Measurements from ENCODE around the gene ZFP91.

Gene ZFP91

GRCh38 chr11:58582437-58582836 lies 3.6 kb downstream of the ZFP91 start:
- DNase-seq (ENCODE audit: low spot score): no peak

GRCh38 chr11:58586998-58587397 lies 8.1 kb downstream of the ZFP91 start:
- no peak for DNase-seq (ENCODE audit: low spot score)

GRCh38 chr11:58591659-58592058 lies 12.8 kb downstream of the ZFP91 start:
- no peak for DNase-seq (ENCODE audit: low spot score)

GRCh38 chr11:58592760-58593472 lies 14.1 kb downstream of the ZFP91 start:
- DNase-seq (ENCODE audit: low spot score): no peak

GRCh38 chr11:58594826-58595225 lies 16.0 kb downstream of the ZFP91 start:
- no peak for DNase-seq (ENCODE audit: low spot score)

- no peak for DNase-seq (ENCODE audit: low spot score)
Measured at GRCh38 chr11:58596621-58597020, 17.8 kb downstream of the ZFP91 start.

- DNase-seq (ENCODE audit: low spot score): no peak
Measured at GRCh38 chr11:58597486-58598144, 18.8 kb downstream of the ZFP91 start.

GRCh38 chr11:58600510-58600909 lies 21.6 kb downstream of the ZFP91 start:
- DNase-seq (ENCODE audit: low spot score): no peak

- DNase-seq (ENCODE audit: low spot score): no peak
Measured at GRCh38 chr11:58606930-58607714, 28.3 kb downstream of the ZFP91 start.

- DNase-seq (ENCODE audit: low spot score): no peak
Measured at GRCh38 chr11:58608331-58608730, 29.5 kb downstream of the ZFP91 start.

- no peak for DNase-seq (ENCODE audit: low spot score)
Measured at GRCh38 chr11:58609723-58610122, 30.9 kb downstream of the ZFP91 start.

GRCh38 chr11:58613228-58613627 lies 34.4 kb downstream of the ZFP91 start:
- DNase-seq (ENCODE audit: low spot score): no peak

GRCh38 chr11:58615559-58615958 lies 36.7 kb downstream of the ZFP91 start:
- DNase-seq (ENCODE audit: low spot score): no peak

GRCh38 chr11:58616594-58616993 lies 37.7 kb downstream of the ZFP91 start:
- no peak for DNase-seq (ENCODE audit: low spot score)

GRCh38 chr11:58617976-58618557 lies 39.2 kb downstream of the ZFP91 start:
- no peak for DNase-seq (ENCODE audit: low spot score)

GRCh38 chr11:58621586-58622262 lies 42.9 kb downstream of the ZFP91 start:
- DNase-seq (ENCODE audit: low spot score): no peak

GRCh38 chr11:58622344-58622743 lies 43.5 kb downstream of the ZFP91 start, which contains the start of gene CNTF:
TSS of gene CNTF (plus strand) at chr11:58622665. CDS start at chr11:58622753, 88 bp downstream.
- no peak for DNase-seq (ENCODE audit: low spot score)

GRCh38 chr11:58625086-58625485 lies 46.2 kb downstream of the ZFP91 start:
- no peak for DNase-seq (ENCODE audit: low spot score)

- DNase-seq (ENCODE audit: low spot score): no peak
Measured at GRCh38 chr11:58625826-58626460, 47.1 kb downstream of the ZFP91 start.

GRCh38 chr11:58626934-58627483 lies 48.1 kb downstream of the ZFP91 start:
- no peak for DNase-seq (ENCODE audit: low spot score)

GRCh38 chr11:58628446-58628845 lies 49.6 kb downstream of the ZFP91 start:
- no peak for DNase-seq (ENCODE audit: low spot score)
